ENCODE measurements around the gene KLF4. TPM values are rescaled to one million over a fixed set of nuclear protein-coding genes. Genes with fewer than 3 reads are reported as not detected.

KLF4 gene
- total RNA-seq, 1 donor, result 2.6 TPM

- H3K4me3 ChIP-seq (ENCODE audit: low read depth, low read length), result no peak overlapping the region
- TF ChIP-seq CTCF (IDR thresholded peaks at IDR 0.05; ENCODE audit: insufficient read depth, low read depth, low read length), result no peak
- no peak for DNase-seq (ENCODE audit: low read depth)
Measured at GRCh38 chr9:107466826-107467225, 22.7 kb downstream of the KLF4 start.

DNA sequence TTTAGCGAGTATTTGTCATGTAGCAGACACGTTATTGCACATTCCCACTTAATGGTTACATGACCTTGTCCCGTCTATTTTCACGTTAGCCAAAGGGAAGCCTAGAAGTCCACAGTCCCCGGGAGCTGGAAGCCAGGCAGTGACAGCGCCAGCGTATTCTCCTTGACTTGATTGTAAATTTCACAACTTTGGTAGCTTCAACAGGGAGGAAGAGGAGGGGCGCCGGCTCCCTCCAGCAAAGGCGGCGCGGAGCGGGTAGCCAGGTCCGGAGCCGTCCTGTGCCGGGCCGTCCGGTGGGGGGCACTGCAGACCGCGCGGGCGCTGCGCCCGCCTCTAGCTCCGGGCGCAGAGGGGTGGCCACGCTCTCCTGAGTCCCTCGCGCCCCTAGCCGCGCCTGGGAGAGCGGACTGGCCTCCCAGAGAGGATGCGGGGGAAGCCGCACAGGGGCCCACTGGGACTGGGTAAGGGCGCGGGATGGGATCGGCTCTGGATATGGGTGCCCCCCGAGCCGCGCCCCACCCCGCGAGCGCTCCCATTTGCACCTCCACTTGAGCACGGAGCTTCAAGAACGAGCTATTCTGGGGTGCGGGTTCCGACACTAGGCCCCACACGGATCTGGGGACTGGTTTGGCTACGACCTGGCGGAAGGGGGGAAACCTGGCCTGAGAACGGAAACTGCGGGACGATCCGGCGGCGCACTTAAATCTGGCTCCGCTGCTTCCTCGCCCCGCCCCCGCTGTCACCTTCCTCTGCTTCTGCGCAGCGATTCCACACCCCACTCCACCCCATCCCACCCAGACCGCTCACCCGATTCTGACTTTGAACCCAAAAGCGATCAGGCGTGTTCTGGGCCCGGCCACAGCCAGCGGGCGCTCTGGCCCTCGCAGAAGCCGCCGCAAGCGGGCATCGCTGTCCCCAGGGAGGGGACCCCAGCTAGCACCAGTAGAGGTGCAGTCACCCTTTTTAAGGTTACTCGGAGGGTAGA, 23.8 kb downstream of the KLF4 start:
- H3K4me3 ChIP-seq (ENCODE audit: low read depth, low read length), result peak overlapping the region; percentile 72
- DNase-seq (ENCODE audit: low read depth), result peak; percentile 73
- peak; percentile 80 for TF ChIP-seq CTCF (IDR thresholded peaks at IDR 0.05; ENCODE audit: insufficient read depth, low read depth, low read length)

GRCh38 chr9:107464516-107464915, 25.1 kb downstream of the KLF4 start:
- DNase-seq (ENCODE audit: low read depth), result no peak
- no peak for TF ChIP-seq CTCF (IDR thresholded peaks at IDR 0.05; ENCODE audit: insufficient read depth, low read depth, low read length)
- no peak overlapping the region for H3K4me3 ChIP-seq (ENCODE audit: low read depth, low read length)

GRCh38 chr9:107462691-107463090, 26.9 kb downstream of the KLF4 start:
- no peak overlapping the region for H3K4me3 ChIP-seq (ENCODE audit: low read depth, low read length)
- DNase-seq (ENCODE audit: low read depth), result peak; percentile 54
- TF ChIP-seq CTCF (IDR thresholded peaks at IDR 0.05; ENCODE audit: insufficient read depth, low read depth, low read length), result no peak

- no peak for DNase-seq (ENCODE audit: low read depth)
- H3K4me3 ChIP-seq (ENCODE audit: low read depth, low read length), result no peak overlapping the region
- no peak for TF ChIP-seq CTCF (IDR thresholded peaks at IDR 0.05; ENCODE audit: insufficient read depth, low read depth, low read length)
Measured at GRCh38 chr9:107460153-107461023, 29.2 kb downstream of the KLF4 start.

GRCh38 chr9:107455425-107456135, 34.0 kb downstream of the KLF4 start:
- H3K4me3 ChIP-seq (ENCODE audit: low read depth, low read length), result no peak overlapping the region
- no peak for TF ChIP-seq CTCF (IDR thresholded peaks at IDR 0.05; ENCODE audit: insufficient read depth, low read depth, low read length)
- no peak for DNase-seq (ENCODE audit: low read depth)
